Lower leg skin (tissue), 3 donors: ENCODE measurements around the gene CCDC90B.

Source experiments
- POLR2A ChIP-seq, 2 donors: fragments of 450-650 bp; IDR thresholded peaks; one replicate each; pipeline ENCODE4 v1.6.1; 2016 to 2017; ENCODE audit warnings: antibody characterized with exemption in 2 of 2, mild to moderate bottlenecking in 1 of 2, moderate library complexity in 1 of 2
- TF ChIP-seq, protein P1 (sequence below), 3 donors: fragments of 450-650 bp; IDR thresholded peaks; one replicate each; pipeline ENCODE4 v1.5.1; 2016; ENCODE audit warnings: antibody characterized with exemption in 3 of 3, mild to moderate bottlenecking in 3 of 3, moderate library complexity in 2 of 3

DNA sequence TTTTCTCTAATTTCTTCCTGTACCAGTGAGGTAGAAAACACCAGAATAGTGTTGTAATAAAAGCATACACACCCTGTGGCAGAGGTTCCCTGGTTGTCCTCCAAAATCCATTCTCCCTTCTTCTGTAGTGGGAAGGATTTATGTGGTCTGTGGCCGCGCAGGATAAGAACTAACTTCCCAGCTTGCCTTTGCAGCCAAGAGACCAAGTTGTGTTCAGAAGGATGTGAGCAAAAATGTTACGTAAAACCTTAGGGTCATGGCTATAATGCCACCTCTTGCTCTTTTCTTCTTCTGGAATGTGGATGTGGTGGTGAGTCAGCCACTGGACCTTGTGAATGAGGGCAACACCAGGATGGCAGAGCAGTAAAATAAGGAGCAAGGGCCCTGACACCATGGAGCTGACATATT, 28.4 kb downstream of the CCDC90B start:
- TF ChIP-seq, protein P1, sequence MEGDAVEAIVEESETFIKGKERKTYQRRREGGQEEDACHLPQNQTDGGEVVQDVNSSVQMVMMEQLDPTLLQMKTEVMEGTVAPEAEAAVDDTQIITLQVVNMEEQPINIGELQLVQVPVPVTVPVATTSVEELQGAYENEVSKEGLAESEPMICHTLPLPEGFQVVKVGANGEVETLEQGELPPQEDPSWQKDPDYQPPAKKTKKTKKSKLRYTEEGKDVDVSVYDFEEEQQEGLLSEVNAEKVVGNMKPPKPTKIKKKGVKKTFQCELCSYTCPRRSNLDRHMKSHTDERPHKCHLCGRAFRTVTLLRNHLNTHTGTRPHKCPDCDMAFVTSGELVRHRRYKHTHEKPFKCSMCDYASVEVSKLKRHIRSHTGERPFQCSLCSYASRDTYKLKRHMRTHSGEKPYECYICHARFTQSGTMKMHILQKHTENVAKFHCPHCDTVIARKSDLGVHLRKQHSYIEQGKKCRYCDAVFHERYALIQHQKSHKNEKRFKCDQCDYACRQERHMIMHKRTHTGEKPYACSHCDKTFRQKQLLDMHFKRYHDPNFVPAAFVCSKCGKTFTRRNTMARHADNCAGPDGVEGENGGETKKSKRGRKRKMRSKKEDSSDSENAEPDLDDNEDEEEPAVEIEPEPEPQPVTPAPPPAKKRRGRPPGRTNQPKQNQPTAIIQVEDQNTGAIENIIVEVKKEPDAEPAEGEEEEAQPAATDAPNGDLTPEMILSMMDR (IDR thresholded peaks at IDR 0.05), result no peak
- no peak for TF ChIP-seq POLR2A (IDR thresholded peaks at IDR 0.05)
